ENCODE results near the gene PKD1.

DNA sequence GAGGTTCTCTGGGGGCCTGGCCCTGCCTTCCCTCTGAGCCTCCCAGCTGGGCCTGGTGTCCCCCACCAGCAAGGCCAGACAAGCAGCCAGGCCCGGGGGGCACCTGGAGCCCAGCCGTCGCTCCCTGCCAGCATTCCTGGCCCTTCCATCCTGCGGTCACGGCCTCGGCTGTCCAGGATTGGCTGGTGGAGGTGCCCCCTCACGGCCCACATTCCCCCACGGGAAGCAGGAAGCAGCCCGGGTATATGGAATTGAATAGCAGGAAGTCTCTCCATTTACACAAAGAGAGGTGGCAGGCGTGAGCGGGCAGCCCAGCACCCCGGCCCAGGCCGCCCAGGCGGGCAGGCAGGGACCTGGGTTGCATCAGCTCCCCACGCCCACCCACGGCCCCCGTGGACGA lies 34.4 kb upstream of the PKD1 start:
- TF ChIP-seq, protein P1, sequence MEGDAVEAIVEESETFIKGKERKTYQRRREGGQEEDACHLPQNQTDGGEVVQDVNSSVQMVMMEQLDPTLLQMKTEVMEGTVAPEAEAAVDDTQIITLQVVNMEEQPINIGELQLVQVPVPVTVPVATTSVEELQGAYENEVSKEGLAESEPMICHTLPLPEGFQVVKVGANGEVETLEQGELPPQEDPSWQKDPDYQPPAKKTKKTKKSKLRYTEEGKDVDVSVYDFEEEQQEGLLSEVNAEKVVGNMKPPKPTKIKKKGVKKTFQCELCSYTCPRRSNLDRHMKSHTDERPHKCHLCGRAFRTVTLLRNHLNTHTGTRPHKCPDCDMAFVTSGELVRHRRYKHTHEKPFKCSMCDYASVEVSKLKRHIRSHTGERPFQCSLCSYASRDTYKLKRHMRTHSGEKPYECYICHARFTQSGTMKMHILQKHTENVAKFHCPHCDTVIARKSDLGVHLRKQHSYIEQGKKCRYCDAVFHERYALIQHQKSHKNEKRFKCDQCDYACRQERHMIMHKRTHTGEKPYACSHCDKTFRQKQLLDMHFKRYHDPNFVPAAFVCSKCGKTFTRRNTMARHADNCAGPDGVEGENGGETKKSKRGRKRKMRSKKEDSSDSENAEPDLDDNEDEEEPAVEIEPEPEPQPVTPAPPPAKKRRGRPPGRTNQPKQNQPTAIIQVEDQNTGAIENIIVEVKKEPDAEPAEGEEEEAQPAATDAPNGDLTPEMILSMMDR (IDR thresholded peaks at IDR 0.05): no peak
- TF ChIP-seq EZH2 (IDR thresholded peaks at IDR 0.05; ENCODE audit: borderline replicate concordance, insufficient read depth, low read depth, low read length, poor library complexity, severe bottlenecking): no peak

Measured in B cell (primary cell).